GM19467 (cell line): ENCODE data around the gene GDF11.

Source experiments
- ATAC-seq: cut with Tn5 transposase; IDR thresholded peaks from one replicate; pipeline ENCODE4 v1.9.1; 2021; ENCODE audit warnings: mild to moderate bottlenecking, moderate library complexity; ENCODE audit not compliant: unreplicated experiment

The GDF11 gene

DNA sequence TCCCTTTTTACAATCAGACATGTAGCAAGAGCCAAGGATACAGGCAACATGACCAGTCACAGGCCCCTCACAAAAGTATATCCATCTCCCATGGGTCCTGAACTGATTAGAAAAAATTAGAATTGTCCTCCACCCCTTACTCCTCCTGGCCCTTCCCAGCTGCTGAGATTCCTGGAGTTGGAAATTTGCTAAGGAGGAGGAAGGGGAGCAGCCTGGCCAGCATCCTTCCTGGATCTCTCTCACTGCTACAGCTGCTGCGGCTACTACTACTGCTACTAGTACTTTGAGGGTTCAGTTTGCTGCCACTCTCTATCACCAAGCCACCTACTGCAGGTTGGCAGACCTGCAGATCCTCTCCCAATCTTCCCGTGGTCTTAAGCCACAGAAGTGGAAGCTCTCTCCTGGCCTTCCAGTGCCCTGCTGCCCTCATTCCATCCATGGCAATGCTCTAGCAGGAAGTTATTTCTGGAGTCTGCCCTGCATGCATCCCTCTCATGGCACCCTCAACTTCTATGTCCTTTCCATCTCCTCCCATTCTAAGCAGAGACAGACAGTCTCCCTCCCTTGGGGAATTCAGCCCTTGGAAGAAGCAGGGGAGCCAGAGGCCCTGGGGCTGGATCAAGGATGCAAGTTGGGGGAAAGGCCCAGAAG, 36.2 kb upstream of the GDF11 start:
- ATAC-seq = no peak

- ATAC-seq = no peak
Measured at GRCh38 chr12:55707219-55707671, 35.7 kb upstream of the GDF11 start.

GRCh38 chr12:55707841-55708694, 34.9 kb upstream of the GDF11 start, which contains the start of gene ITGA7:
TSS of gene ITGA7 (minus strand) at chr12:55707904. CDS start at chr12:55707682, 222 bp downstream.
- ATAC-seq = no peak

DNA sequence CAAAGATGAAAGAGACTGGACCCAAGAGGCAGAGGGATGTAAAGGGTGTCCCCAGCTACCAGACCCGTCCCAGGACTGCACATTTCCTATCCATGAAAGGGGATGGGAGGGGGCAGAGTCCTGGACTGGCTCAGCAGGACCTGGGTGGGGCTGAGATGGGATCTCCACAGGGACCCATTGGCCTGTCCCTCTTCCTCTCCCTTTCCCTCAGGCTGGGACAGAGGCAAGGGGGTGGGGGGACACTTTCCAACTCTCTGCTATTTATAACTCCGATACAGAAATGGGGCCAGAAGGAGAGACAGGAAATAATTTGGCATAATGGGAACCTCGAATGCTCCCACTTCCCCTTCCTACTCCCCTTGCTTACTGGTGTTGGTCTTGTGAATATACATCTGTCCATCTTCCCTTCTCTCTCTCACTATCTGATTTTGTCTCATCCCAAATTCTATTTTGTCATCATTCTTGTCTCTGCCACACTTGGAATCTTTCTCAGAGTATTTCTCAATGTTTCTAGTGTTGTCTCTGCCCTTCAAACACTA, 34.2 kb upstream of the GDF11 start:
- ATAC-seq = no peak

DNA sequence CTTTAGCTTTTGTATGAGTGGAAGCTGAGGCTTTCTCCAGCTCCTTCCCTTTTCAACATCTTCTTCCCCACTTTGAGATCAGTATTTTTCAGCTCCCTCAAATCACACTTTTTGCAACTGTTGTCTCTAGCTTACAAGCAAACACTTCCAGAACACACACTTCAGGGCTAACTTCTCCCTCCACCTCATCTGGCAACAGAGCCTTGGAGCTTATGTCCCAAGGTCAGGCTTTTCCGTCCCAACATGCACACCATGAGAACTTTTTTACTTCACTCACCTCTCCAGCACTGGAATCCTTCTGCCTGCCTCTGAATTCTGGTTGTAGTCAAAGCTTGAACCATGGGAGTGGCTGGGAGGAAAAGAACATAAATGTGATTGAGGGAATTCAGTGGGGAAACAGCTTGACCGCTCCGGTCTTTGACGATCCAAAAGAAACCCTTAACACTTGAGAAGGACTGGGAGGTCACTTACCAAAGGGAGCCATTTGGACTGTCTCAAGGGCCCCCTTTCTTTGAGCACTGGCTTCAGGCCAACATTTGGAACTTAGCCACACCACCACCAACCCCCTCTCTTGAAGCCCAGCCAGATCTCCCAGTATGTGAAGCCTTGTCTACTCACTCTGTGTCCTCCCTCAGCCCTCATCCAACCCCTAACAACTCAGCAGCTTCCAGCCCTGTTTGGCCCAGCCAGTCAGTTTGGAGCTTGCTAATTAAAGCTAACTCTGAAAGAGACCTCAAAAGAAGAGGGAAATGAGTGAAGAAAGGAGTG, 31.0 kb upstream of the GDF11 start:
- no peak for ATAC-seq

DNA sequence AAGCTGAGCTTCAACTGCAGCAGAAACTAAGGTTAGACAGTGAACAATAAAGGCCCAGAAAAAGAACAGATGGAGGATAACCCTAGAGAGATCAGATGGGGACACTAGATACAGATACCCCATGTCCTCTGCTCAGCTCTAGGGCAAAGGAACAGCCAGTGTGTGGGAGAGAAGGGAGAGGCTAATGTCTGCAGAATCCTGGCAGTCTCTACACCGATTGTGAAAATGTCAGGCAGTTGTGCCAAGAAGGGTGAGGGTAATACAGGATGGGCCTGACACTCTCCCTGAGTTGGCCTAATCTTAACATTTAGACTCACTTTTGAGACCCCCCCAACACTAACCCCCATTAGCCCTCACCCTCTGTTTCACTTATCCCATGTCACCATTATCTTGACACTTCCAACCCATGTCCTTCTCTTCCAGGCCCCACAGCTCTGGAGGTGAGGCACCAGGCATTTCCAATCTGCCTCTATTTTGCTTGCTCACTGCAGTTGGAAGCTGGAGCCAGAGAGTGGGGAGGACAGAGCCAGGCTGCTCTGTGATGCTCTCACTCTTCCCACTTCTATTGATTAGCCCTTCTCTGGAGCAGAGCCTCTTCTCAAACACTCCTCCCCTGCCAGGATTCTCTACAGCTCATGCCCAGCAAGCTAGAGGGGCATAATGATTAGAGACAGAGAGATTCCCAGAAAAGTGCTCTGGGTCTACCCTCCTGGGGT, 30.1 kb upstream of the GDF11 start:
- no peak for ATAC-seq

- ATAC-seq = no peak
Measured at GRCh38 chr12:55713721-55714120, 29.2 kb upstream of the GDF11 start.

DNA sequence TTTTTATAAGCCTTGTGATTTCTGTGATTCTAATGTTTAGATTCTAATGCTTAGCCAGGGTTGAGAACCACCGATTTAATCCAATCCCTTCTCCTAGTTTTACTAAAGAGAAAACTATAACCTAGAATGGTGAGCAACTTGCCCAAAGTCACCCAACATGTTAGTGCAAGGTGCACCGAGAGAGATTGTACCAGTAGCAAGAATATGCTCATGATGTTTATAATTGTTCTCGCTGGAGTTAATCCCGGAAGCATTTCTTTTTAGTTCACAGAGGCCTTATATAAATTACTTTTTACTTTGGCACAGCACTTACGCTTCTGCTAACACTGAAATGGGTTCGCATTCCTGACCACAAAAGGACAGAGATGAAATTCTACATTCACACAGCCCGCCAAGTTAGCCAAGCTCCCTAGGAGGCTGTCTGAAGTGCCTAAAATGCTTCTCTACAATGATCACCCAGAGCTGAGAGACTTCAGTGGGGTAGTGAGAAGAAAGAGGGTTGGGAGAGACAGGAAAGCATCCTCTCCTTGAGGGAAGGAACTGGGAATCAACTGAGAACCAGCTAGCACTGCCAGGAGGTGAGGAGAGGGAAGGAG, 27.7 kb upstream of the GDF11 start:
- no peak for ATAC-seq

GRCh38 chr12:55715833-55716581, 26.9 kb upstream of the GDF11 start, which contains the start of gene BLOC1S1:
TSS of gene BLOC1S1 (plus strand) at chr12:55716046. CDS start at chr12:55716052, 6 bp downstream.
- peak; percentile 87 for ATAC-seq

- ATAC-seq = no peak
Measured at GRCh38 chr12:55716582-55716957, 26.4 kb upstream of the GDF11 start.

DNA sequence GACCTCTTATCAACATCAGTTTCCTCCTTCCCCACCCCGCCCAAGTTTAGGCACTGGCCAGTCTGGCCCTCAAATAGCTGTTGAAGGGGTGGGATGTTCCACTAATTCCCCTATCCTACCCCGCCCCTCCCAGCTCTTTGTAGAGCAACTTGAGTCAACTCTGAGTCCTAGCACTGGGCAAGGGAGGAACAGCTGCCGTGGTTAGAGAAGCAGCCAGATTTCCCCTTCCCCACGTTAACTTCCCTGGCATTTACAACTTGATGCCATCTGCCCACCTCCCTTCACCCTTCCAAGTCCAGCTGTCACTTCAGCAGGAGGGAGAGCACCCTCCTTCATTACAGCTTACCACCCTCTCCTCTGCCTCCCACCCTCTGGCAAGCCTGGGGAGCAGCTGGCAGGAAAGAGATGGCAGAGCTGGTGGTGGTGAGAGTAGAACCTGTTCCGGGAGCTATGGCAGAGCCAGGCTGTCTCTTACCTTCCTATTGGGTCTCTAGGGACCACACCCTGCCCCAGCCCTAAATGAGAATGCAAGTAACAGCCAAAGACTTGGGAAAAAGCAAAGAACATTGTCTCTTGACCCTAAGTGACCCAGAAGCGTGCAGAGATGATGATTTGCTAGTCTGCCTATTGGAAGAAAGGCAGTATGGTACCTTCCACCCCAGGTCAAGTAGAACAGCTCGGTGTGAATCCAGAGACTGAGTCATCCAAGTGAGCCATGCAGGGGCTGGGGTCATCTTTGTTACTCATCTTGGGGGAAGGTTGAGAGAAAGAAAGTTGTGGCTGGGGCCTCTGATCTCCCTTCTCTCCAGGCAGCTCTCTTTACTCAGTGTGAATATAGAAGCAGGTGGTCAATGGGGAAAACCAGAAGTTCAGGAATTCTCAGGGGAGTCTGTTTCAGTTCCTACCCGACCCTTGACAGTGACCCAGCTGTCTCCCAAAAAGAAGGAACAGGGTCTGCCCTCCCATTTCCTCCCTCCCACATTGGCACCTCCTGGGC, 25.6 kb upstream of the GDF11 start:
- ATAC-seq = no peak

- ATAC-seq = no peak
Measured at GRCh38 chr12:55718015-55718414, 24.9 kb upstream of the GDF11 start.

GRCh38 chr12:55718624-55719275, 24.2 kb upstream of the GDF11 start:
- ATAC-seq = no peak

DNA sequence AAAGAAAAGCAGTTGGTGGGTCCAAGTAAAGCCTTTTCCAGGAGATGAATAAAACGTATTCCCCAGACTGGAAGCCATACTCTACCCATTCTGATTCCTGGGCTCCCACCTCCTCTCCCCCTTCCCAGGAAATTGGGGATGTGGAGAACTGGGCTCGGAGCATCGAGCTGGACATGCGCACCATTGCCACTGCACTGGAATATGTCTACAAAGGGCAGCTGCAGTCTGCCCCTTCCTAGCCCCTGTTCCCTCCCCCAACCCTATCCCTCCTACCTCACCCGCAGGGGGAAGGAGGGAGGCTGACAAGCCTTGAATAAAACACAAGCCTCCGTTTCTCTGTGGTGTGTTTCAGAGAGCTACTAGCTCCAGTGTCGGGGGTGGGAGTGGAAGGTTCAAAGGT, 23.6 kb upstream of the GDF11 start:
- no peak for ATAC-seq

DNA sequence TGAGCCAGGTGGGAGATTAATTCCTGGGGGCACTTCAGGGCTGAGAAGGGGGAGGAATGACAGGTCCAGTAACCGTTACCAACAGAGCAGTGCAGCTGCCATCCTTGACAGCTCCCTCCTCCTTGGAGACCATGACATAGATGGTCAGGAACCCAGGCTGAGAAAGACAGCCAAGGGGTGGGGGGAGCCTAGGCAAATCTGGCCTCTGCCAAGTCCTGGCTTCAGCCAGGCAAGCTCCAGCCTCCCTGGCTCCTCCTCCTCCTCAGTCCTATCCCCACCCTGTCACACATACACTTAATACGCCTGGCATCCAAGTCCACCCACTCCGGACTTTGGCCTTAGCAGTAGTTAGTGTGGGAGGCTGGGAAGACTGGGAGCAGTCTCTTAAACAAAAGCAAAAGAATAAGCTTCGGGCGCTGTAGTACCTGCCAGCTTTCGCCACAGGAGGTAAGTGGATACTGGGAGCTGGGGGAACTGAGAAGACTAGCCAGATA, 22.8 kb upstream of the GDF11 start, which contains the start of gene RDH5:
TSS of gene RDH5 (plus strand) at position 323 of the 494 bp plus-strand sequence. CDS start 792 bp downstream, outside the sequence.
- no peak for ATAC-seq

GRCh38 chr12:55720894-55721444, 22.0 kb upstream of the GDF11 start:
- no peak for ATAC-seq
